PC-9 (cell line): Measurements from ENCODE around the gene TMEM242. TPM values are rescaled to one million over a fixed set of nuclear protein-coding genes. Genes with fewer than 3 reads are reported as not detected.

Experiments
- BruUV-seq: library from RNA; stranded (reverse); fragments of 400-500 nt; replicated peaks from 2 replicates; lab custom pipeline; 2021; lab: Mats Ljungman, UMichigan
- CTCF ChIA-PET: fragments of 300-600 bp; sonication (Branson Sonifier 250); formaldehyde crosslinking; loops from one replicate; lab custom pipeline; 2022; ENCODE audit warnings: antibody characterized with exemption; lab: Charles Lee
- POLR2A ChIA-PET: fragments of 300-600 bp; sonication (Branson Sonifier 250); formaldehyde crosslinking; loops from one replicate; lab custom pipeline; 2022; ENCODE audit warnings: antibody characterized with exemption; ENCODE audit not compliant: unreplicated experiment; lab: Charles Lee
- DNase-seq, 2 experiments: peaks; one replicate each; pipeline versions ENCODE4 v3.0.0 to v3.0.0-alpha.2; 2015 to 2022; ENCODE audit warnings: mixed read lengths in 1 of 2
- H2AFZ ChIP-seq: fragments of 200-600 bp; sonication (generic); 2 replicates; pipeline ENCODE4 v1.8.1; 2017; ENCODE audit warnings: antibody characterized with exemption
- H3F3A ChIP-seq: fragments of 200-600 bp; sonication (generic); 2 replicates; pipeline ENCODE4 v1.8.1; 2017; ENCODE audit warnings: antibody characterized with exemption, mild to moderate bottlenecking, low read depth; ENCODE audit not compliant: insufficient read depth
- H3K27ac ChIP-seq: fragments of 200-600 bp; sonication (generic); 2 replicates; pipeline ENCODE4 v1.6.1; 2016; ENCODE audit warnings: mixed run types
- H3K27me3 ChIP-seq: fragments of 200-600 bp; sonication (generic); 2 replicates; pipeline ENCODE4 v1.6.1; 2016; ENCODE audit warnings: low read depth, mixed run types; ENCODE audit not compliant: insufficient read depth
- H3K36me3 ChIP-seq: fragments of 200-600 bp; sonication (generic); 2 replicates; pipeline ENCODE4 v1.6.1; 2016; ENCODE audit warnings: low read depth, mixed run types
- H3K4me1 ChIP-seq: fragments of 200-600 bp; sonication (generic); replicated peaks from 2 replicates; pipeline ENCODE4 v1.6.1; 2016; ENCODE audit warnings: mixed run types; ENCODE audit not compliant: insufficient read depth
- H3K4me2 ChIP-seq: fragments of 200-600 bp; sonication (generic); 2 replicates; pipeline ENCODE4 v1.6.1; 2017; ENCODE audit warnings: mixed run types
- H3K4me3 ChIP-seq: fragments of 200-600 bp; sonication (generic); 2 replicates; pipeline ENCODE4 v1.6.1; 2016; ENCODE audit warnings: mixed run types
- H3K79me2 ChIP-seq: fragments of 200-600 bp; sonication (generic); 2 replicates; pipeline ENCODE4 v1.6.1; 2017; ENCODE audit warnings: low read depth, mixed run types
- H3K9me2 ChIP-seq: fragments of 200-600 bp; sonication (generic); 2 replicates; pipeline ENCODE4 v1.8.1; 2017; ENCODE audit warnings: mild to moderate bottlenecking; ENCODE audit not compliant: insufficient read depth
- H3K9me3 ChIP-seq: fragments of 200-600 bp; sonication (generic); 2 replicates; pipeline ENCODE4 v1.8.1; 2016; ENCODE audit warnings: low read depth; ENCODE audit not compliant: insufficient read depth
- H4K20me1 ChIP-seq: fragments of 200-600 bp; sonication (generic); 2 replicates; pipeline ENCODE4 v1.8.1; 2017; ENCODE audit not compliant: insufficient read depth
- CTCF ChIP-seq: fragments of 200-600 bp; sonication (generic); conservative IDR thresholded peaks from 2 replicates; pipeline ENCODE4 v1.6.1; 2017; ENCODE audit warnings: mixed run types, antibody characterized with exemption, mild to moderate bottlenecking, moderate library complexity
- EZH2 ChIP-seq: fragments of 200-600 bp; sonication (generic); IDR thresholded peaks from 2 replicates; pipeline ENCODE4 v1.8.0; 2017; ENCODE audit warnings: antibody characterized with exemption, low read depth
- intact Hi-C: fragments of 100-400 bp; cut with micrococcal nuclease; formaldehyde crosslinking; loops from one replicate; pipeline ENCODE4 v1.10.0; 2022; ENCODE audit not compliant: unreplicated experiment
- total RNA-seq: library from RNA; stranded (reverse); gene quantifications from 2 replicates; pipeline ENCODE4 v1.2.3, GENCODE V29; 2021

Gene TMEM242
- total RNA-seq, 1 experiment from 2014 or later = 8.1 TPM

- peaks cover 16% of the 10 kb centered on the region; the same call in 1 of the 2 replicates for H3K27me3 ChIP-seq
- no peak overlapping the region for H3K4me2 ChIP-seq
Observed at GRCh38 chr6:157253017-157253416, 70.3 kb downstream of the TMEM242 start.

GRCh38 chr6:157251586-157252247, 71.6 kb downstream of the TMEM242 start:
- no TSS peak for BruUV-seq
- intact Hi-C loops = no loop called here
- ChIA-PET CTCF (interaction anchor here (0.6 kb wide), 1 partner anchor 218 kb away, joined by 14 read pairs; no protein-coding TSS in a partner anchor), POLR2A (interaction anchor here (0.6 kb wide), 1 partner anchor 9 kb away, joined by 3 read pairs; no protein-coding TSS in a partner anchor)
- H3K79me2 ChIP-seq = no peaks in the 10 kb centered on the region
- H3K27ac ChIP-seq = no peak overlapping the region
- no peak for TF ChIP-seq CTCF
- TF ChIP-seq EZH2 = no peak
- H3K27me3 ChIP-seq = peaks cover 16% of the 10 kb centered on the region; the same call in 1 of the 2 replicates
- no peaks in the 10 kb centered on the region for H3F3A ChIP-seq
- DNase-seq = peak in 1 of 2 experiments; percentile 13
- H3K4me3 ChIP-seq = no peak overlapping the region
- H3K36me3 ChIP-seq = no peaks in the 10 kb centered on the region
- H3K9me3 ChIP-seq = peaks cover 3% of the 10 kb centered on the region; the same call in 1 of the 2 replicates
- no peaks in the 10 kb centered on the region for H3K9me2 ChIP-seq
- no peaks in the 10 kb centered on the region for H3K4me1 ChIP-seq
- no peaks in the 10 kb centered on the region for H4K20me1 ChIP-seq
- no peak overlapping the region for H3K4me2 ChIP-seq
- H2AFZ ChIP-seq = no peak overlapping the region

More at GRCh38 chr6:157253017-157253416, 70.3 kb downstream of the TMEM242 start:
- peaks cover 1% of the 10 kb centered on the region; the same call in 1 of the 2 replicates for H3K9me3 ChIP-seq
- peak in 1 of 2 experiments; percentile 26 for DNase-seq
- H3K4me3 ChIP-seq = no peak overlapping the region
- H4K20me1 ChIP-seq = no peaks in the 10 kb centered on the region
- CTCF ChIA-PET = no interaction called here
- no peak overlapping the region for H3K27ac ChIP-seq
- no peaks in the 10 kb centered on the region for H3K9me2 ChIP-seq
- TF ChIP-seq EZH2 = no peak
- TF ChIP-seq CTCF = no peak
- no TSS peak for BruUV-seq
- intact Hi-C loops = no loop called here
- POLR2A ChIA-PET = no interaction called here
- no peaks in the 10 kb centered on the region for H3K79me2 ChIP-seq
- H3K36me3 ChIP-seq = no peaks in the 10 kb centered on the region
- no peak overlapping the region for H2AFZ ChIP-seq
- H3K4me1 ChIP-seq = no peaks in the 10 kb centered on the region
- H3F3A ChIP-seq = no peaks in the 10 kb centered on the region

- peaks cover 3% of the 10 kb centered on the region; the same call in 1 of the 2 replicates for H3K9me3 ChIP-seq
- H3K27me3 ChIP-seq = peaks cover 7% of the 10 kb centered on the region; the same call in 1 of the 2 replicates
Observed at GRCh38 chr6:157249826-157250225, 73.5 kb downstream of the TMEM242 start.

More at GRCh38 chr6:157249826-157250225, 73.5 kb downstream of the TMEM242 start:
- H4K20me1 ChIP-seq = no peaks in the 10 kb centered on the region
- no peak overlapping the region for H2AFZ ChIP-seq
- H3K27ac ChIP-seq = no peak overlapping the region
- POLR2A ChIA-PET = no interaction called here
- CTCF ChIA-PET = no interaction called here
- H3K4me1 ChIP-seq = no peaks in the 10 kb centered on the region
- H3K4me3 ChIP-seq = no peak overlapping the region
- H3K79me2 ChIP-seq = no peaks in the 10 kb centered on the region
- no peaks in the 10 kb centered on the region for H3K36me3 ChIP-seq
- DNase-seq = no peak
- no TSS peak for BruUV-seq
- no peaks in the 10 kb centered on the region for H3F3A ChIP-seq
- TF ChIP-seq CTCF (no peak), EZH2 (no peak)
- H3K4me2 ChIP-seq = no peak overlapping the region
- intact Hi-C loops = no loop called here
- H3K9me2 ChIP-seq = no peaks in the 10 kb centered on the region
